ENCODE results near the gene ACY1.

ACY1 gene

GRCh38 chr3:51982838-51983577 lies at the start of gene ACY1:
TSS of gene ACY1 (plus strand) at chr3:51983535. CDS start at chr3:51984065, 530 bp downstream.
- peak; percentile 51 for DNase-seq (ENCODE audit: low read depth, low spot score)

GRCh38 chr3:51934139-51934850 lies 49.0 kb upstream of the ACY1 start:
- no peak for DNase-seq (ENCODE audit: low read depth, low spot score)

GRCh38 chr3:51934991-51935885 lies 48.1 kb upstream of the ACY1 start:
- no peak for DNase-seq (ENCODE audit: low read depth, low spot score)

- no peak for DNase-seq (ENCODE audit: low read depth, low spot score)
These were observed 47.2 kb upstream of the ACY1 start for GRCh38 chr3:51935886-51936755.

GRCh38 chr3:51937014-51937413 lies 46.3 kb upstream of the ACY1 start:
- no peak for DNase-seq (ENCODE audit: low read depth, low spot score)

- DNase-seq (ENCODE audit: low read depth, low spot score) = no peak
These were observed 45.5 kb upstream of the ACY1 start for GRCh38 chr3:51937611-51938450.

GRCh38 chr3:51938780-51939425 lies 44.4 kb upstream of the ACY1 start:
- no peak for DNase-seq (ENCODE audit: low read depth, low spot score)

- no peak for DNase-seq (ENCODE audit: low read depth, low spot score)
These were observed 42.5 kb upstream of the ACY1 start for GRCh38 chr3:51940648-51941462.

- DNase-seq (ENCODE audit: low read depth, low spot score) = no peak
These were observed 41.9 kb upstream of the ACY1 start for GRCh38 chr3:51941463-51941797.

GRCh38 chr3:51941798-51942602 lies 41.3 kb upstream of the ACY1 start, which contains the start of the genes PARP3 and RRP9:
TSS of gene PARP3 (plus strand) at chr3:51942363. CDS start at chr3:51943356, 993 bp downstream.
TSS of gene RRP9 (minus strand) at chr3:51941904. CDS start at chr3:51941867, 37 bp downstream.
- peak; percentile 100 for DNase-seq (ENCODE audit: low read depth, low spot score)

- no peak for DNase-seq (ENCODE audit: low read depth, low spot score)
These were observed 40.5 kb upstream of the ACY1 start for GRCh38 chr3:51942603-51943450.

- DNase-seq (ENCODE audit: low read depth, low spot score) = no peak
These were observed 39.6 kb upstream of the ACY1 start for GRCh38 chr3:51943451-51944391.

GRCh38 chr3:51944451-51945021 lies 38.8 kb upstream of the ACY1 start:
- DNase-seq (ENCODE audit: low read depth, low spot score) = no peak

GRCh38 chr3:51945031-51945840 lies 38.1 kb upstream of the ACY1 start:
- no peak for DNase-seq (ENCODE audit: low read depth, low spot score)
